Activated gamma-delta T cell treated with anti-CD3 and anti-CD28 coated beads, Interleukin-2, amount 50 U/mL, for 16 hours (primary cell): ENCODE measurements around the gene ADPRS.

Experiments used
- DNase-seq: peaks from one replicate; pipeline ENCODE4 v3.0.0-alpha.2; 2020; ENCODE audit warnings: low read depth

The ADPRS gene

DNA sequence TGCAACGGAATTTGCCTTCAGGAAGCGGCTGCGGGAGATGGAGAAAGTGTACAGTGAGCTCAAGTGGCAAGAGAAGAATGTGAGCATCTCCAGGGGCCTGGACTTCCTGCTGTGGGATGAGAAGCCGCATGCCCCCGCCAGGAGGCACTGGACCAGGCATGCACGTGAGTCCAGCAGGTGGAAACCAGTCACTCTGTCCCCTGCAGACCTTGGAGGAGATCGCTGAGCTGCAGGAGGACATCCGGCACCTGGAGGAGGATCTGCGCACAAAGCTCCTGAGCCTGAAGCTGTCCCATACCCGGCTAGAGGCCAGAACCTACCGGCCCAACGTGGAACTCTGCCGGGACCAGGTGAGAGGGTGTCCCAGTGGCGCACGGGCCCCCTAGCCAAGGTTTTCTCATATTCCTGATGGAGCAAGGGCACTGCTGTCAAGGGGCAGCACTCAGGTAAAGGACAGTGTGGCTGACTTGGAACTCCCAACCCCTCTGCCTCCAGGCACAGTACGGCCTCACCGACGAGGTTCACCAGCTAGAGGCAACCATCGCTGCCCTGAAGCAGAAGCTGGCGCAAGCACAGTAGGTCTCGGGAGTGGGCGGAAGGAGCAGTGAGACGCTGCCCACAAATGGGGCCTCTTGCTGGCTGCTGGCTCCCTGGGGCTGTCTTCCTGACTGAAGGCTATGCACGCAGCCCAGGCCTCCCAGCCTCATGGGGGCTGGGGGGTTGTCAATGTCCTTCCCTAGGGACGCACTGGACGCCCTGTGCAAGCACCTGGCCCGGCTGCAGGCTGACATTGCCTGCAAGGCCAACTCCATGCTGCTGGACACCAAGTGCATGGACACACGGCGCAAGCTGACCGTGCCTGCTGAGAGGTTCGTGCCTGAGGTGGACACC, 1.2 kb upstream of the ADPRS start:
- no peak for DNase-seq

DNA sequence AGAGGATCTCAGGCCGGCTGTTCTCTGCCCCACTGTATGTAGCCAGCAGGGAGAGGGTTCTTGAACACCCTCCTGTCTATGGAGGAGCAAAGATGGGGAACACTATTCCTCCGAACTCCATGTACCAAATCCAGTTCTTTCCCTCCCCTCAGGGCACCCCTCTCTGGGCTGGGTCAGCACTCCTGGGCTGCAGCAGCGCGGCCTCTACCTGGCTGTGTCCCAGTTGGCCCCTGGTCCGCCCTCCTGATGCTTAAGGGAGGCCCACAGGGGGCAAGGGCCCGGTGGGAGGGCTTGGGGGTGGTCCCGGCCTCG, 471 bp upstream of the ADPRS start:
- DNase-seq = no peak

DNA sequence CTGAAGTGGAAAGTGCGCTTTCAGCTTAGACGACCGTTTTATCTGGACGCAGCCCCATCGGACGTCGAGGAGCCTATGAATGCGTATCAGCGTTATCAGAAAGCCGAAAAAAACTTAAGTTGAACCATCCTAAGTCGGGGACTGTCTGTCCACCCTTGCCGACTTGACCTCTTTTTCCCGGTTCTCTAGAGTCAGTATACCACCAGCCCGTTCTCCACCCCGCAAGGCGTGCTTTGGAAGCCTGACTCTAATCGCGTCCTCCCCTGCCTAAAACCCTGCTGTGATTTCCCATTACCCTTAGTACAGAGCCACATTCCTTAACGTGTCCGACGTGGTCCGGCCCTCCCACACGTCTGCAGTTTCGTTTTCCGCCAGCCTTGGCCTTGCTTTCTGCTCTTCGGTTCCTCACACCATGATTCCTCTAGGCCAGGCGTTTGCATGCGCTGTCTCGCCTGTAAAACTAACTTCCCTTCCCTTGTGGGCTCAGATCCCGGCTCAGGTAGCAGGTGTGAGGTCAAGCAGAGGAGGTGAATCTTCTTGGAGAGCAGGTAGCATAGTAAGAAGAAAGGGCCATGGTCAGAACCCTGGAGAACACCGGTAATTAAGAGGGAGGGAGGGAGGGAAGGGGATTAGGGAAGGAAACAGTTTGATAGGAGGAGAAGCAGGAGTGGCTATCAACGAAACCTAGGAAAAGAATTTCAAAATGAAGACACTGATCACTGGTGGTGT, 865 bp downstream of the ADPRS start:
- DNase-seq = no peak

DNA sequence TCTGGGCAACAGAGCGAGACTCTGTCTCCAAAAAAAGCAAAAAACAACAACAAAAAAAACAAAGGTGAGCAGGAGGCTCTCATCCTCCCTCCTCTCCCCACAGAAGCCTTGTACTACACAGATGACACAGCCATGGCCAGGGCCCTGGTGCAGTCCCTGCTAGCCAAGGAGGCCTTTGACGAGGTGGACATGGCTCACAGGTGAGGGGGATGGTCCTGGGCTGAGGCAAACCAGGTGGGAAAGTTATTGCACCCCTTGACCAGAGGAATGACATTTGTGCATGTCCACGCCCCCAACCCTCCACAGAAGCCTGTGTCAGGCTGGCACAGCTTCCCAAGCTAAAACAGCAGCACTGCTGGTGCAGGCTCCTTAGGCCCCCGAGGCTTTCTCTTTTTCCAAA, 2.4 kb downstream of the ADPRS start:
- DNase-seq = no peak

DNA sequence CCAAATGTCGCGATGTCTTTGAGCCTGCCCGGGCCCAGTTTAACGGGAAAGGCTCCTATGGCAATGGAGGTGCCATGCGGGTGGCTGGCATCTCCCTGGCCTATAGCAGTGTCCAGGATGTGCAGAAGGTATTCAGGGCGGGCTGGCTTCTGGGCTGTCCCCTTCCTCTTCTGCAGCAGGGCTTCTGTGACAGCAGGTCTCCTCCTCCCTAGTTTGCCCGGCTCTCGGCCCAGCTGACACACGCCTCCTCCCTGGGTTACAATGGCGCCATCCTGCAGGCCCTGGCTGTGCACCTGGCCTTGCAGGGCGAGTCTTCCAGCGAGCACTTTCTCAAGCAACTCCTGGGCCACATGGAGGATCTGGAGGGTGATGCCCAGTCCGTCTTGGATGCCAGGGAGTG, 3.0 kb downstream of the ADPRS start:
- DNase-seq = no peak

DNA sequence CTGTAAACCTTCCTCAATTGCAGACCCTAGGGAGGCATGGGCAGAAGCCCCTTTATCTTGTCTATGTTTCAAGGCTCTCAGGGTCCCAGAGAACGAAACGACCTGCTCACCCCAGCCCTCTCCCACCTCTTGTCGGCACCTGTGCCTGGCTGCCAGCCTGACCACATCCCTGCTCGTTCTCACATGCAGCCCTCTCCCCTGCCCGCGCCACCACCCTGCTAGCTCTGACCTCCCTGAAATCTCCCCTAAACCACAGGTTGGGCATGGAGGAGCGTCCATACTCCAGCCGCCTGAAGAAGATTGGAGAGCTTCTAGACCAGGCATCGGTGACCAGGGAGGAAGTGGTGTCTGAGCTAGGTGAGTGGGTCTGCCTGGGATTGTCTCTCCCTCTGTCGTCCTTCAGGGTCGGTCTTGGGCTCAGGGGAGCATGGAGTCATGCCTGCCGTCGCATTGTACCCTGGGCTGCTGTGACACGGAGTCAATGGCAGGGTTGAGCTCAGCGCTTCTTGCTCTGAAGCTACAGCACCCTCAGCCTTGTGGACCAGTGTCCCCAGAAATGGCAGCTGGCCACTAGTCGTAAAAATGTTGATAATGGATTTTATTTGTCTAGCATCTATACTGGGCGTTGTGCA, 3.6 kb downstream of the ADPRS start:
- no peak for DNase-seq

DNA sequence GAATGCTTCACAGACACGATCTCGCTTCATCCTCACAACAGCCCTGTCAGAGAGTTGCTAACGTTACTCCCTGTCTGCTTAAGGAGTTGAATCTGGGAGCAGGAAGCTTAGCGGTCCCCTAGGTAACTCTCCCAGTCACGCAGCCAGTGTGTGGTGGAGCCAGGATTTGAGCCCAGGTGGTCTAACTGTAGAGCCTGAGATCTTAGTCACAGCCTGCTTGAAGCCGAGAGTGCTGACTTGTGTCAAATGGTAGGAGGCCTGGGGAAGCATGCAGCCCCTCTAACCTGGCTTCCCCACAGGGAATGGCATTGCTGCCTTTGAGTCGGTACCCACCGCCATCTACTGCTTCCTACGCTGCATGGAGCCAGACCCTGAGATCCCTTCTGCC, 4.1 kb downstream of the ADPRS start:
- DNase-seq = no peak

DNA sequence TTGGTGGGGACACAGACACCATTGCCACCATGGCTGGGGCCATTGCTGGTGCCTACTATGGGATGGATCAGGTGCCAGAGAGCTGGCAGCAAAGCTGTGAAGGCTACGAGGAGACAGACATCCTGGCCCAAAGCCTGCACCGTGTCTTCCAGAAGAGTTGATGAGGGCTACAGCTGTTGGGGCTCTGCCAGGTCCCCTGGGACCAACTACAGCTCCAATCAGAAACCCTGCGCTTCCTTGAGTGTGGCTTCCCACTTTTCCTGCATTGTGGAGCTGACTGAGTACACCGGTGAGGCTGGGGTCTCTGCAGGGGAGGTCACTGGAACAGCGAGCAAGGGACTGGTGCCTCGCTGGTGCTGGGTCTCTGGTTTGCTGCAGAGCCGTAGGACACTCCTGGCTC, 4.5 kb downstream of the ADPRS start:
- no peak for DNase-seq

DNA sequence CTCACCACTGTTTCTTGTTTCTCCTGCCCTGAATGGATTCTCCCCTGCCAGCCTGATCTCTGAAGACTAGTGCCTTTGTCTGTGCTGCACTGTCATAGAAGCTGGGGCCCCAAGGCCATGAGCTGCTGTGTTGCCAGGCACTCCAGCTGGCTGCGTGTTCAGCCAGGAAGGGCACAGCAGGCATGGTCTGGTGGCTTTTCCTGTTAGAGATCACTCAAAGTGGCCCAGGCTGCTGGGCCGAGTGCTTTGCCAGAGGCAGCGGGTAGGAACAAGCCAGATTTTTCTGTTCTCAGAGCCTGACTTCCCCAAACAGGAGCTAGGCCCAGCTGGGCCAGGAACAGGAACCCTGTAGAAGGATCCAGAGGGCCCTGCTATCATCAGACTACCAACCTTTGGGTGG, 5.2 kb downstream of the ADPRS start:
- no peak for DNase-seq

DNA sequence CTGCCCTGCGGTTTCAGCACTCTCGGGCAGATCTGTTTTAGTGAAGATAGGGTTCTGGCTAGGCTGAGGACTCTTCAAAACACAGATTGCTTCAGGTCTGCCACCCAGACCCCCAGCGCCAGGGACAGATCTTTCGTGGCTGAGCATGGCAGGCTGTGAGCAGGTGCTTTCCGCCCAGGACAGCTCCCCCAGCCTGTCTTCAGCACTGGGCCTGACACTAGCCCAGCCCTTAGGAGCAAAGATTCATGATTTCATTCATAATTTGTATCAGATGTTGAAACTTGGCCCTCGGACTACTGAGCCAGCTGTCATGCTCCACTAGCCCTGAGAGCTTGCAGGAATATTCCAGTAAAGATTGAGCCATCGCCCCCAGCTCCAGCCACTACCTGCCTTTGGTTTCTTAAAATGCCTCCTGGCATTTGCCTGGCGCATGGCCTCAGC, 5.9 kb downstream of the ADPRS start:
- no peak for DNase-seq

DNA sequence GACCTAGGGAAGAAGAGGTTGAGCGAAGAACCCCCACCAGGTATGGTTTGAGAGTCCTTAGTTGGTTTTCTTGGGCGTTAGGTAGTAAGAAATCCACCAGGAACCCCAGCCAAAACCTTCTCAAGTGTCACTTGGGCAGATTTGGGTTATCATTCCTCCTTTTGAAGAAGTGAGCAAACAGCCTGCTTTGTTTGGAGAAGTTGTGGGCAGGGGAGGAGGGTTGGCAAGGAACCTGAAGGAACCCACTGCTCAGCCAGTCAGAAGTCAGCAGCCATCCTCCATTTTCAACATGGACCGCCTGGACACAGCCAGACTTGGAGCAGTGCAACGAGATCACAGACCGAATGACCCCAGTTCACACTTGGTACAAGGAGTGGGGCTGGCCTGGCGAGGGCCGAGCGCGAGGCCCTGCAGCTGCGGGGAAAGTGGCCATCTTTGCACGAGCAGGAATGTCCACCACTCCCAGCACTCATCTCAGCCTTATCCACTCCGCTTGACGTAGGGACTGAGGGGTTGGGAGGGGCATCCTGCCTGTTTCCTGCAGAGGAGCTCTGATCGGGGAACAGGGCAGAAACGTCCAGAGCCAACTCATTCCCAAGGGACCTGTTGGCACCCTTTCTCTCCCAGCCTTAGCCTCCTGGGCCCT, 7.2 kb downstream of the ADPRS start:
- no peak for DNase-seq

DNA sequence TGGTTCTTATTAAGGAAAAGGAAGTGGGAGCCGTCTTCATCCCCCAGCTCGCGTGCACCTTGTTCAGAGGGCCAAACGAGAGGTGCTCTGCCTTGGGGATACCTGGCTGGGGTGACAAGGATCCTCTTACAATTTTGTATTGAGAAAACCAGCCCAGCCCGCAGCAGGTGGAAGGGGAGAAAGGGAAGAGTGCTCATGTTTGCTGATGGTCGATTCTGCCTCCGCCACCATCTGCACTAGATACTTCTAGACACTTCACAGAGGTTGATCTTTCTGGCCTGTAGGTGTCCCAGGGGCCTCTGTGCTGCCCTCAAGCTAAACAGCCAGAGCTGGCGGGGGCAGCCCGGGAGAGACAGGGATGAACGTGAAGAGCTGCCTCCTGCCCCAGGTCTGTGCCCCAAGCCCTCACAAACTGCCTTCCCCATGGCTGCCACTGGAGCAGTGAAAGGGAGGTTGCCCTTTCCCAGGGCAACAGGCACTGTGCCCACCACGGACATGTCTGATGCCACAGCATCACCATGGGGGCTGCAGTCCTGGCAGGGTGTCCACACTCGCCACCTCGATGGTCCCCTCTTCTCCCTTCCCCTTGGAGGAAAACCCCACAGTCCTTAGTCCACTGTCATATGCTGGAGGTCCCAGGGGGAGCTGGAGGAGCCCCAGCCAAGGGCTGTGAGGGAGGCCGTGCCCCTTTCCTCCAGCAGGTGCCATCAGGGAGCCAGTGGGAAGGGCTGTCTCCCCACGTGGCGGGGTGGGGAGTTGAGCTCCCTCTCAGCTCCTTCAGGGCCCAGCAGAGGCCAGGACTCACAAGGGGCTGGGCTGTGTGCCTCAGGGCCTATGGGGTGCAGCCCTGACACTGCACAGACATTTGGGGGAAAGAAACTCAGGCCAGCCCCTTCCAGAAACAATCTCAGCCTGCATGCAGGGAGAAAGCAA, 8.1 kb downstream of the ADPRS start:
- DNase-seq = no peak

DNA sequence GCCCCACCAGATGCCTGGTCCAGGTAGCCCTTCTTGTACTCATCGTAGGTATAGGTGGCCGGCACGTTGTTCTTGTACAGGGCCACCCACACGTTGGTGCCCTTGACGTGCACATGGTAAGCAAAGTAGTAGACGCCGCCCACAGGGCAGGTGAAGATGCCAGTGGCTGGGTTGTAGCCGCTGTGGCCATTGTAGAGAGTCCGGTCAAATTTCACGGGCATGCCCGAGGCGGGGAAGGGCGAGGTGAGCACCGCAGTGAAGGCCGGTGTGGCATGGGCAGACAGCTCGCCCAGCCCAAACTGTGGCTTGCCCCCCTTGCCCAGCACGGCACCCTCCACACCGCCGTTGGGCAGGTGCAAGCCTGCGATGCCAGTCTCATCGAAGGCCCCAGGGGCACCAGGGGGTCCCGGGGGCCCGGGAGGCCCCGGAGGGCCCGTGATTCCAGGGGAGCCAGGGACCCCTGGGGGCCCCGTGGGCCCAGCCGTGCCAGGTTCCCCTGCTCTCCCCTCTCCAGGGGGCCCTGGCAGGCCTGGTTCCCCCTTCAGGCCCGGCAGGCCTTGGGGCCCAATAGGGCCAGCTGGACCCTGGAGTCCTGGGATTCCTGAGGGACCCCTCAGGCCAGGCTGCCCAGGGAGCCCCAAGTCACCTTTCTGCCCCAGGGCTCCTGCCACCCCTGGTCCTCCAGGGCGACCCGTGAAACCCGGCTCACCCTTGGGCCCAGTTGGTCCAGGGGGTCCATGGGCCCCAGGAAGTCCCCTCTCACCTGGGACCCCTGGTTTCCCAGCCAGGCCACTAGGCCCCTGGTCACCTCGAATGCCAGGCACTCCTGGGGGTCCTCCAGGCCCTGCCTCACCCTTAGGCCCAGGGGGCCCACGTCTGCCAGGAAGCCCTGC, 9.2 kb downstream of the ADPRS start:
- no peak for DNase-seq

DNA sequence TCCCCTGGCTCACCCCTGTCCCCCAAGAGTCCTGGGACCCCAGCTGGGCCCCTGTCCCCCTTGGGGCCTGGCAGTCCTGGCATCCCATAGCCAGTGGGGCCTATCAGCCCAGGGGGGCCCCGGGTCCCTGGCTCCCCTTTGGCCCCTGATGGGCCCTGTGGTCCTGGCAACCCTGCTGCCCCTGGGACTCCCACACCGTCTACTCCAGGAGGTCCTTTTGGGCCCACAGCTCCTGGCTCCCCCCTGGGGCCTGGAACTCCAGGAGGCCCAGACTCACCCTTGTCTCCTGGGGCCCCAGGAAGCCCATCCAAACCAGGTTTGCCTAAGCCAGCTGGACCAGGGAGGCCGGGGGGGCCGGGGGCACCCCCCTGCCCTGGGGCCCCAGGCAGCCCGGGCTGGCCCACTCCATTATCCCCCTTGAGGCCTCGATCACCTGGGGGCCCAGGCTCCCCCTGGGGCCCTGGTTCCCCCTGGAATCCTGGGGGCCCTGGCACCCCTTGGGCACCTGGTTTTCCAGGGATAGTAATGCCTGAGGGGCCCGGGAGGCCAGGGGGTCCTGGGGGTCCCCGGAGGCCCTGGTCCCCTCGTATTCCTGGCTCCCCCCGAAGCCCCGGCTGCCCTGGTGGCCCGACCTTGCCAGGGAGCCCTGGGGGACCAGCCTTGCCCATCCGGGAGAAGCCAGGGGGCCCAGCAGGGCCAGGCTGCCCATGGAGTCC, 10.1 kb downstream of the ADPRS start:
- no peak for DNase-seq

DNA sequence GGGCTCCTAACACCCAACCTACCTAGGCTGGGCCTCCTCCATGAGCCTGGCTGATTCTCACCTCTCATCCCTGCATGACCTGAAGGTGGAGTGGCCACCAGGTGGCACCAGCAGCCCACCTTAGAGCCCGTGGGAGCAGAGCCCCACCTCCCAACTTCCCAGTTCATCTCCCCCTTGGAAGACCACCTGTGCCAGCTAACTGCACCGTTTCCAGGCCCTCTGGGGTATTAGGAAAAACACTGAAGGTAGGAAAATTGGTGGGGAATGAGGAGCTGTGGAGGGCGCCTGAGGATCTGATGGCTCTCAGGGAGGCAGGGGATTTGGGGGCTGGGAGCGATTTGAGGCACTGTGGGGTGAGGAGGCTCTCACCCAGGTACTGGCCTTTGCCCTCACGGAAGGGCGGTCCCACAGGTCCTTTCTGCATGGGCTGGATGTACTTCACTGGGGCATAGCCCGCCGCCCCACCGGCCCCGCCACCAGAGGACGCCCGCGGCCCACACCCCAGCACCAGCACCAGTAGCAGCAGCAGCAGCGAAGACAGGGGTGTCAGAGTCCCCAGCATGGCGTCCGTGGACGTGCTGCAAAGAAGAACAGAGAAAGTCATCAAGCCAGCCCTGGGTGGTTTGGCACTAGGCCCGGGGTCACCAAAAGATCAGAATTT, 11.1 kb downstream of the ADPRS start:
- peak; percentile 68 for DNase-seq

DNA sequence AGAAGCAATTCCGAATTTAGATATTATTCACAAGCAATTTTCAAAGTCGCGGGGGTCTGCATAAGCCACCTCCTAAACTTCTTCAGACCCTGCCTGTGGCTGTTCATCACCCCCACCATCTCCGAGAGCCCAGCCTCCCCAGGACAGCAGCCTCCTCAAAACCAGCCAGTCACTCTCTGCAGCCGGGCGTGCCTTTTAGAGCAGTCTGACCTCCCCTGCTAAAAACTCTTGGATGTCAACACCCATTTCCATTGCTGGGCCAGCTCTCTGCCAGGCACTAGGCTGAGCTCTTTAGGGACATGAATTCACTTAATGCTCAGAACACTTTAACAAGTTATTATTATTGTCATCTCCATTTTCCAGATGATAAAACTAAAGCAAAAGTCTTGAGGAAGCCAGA, 11.7 kb downstream of the ADPRS start:
- no peak for DNase-seq

DNA sequence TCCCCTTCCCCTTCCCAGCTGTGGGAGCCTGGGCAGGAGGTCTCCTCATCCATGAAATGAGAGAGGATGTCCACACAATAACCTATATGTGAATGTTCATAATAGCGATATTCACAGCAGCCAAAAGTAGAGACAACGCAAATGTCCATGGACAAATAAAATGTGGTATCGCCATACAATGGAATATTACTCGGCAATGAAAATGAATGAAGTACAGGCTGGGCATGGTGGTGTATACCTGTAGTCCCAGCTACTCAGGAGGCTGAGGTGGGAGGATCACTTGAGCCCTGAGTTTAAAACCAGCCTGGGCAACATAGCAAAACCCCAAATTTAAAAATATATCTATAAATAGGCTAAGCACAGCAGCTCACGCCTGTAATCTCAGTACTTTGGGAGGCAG, 12.9 kb downstream of the ADPRS start:
- DNase-seq = no peak

DNA sequence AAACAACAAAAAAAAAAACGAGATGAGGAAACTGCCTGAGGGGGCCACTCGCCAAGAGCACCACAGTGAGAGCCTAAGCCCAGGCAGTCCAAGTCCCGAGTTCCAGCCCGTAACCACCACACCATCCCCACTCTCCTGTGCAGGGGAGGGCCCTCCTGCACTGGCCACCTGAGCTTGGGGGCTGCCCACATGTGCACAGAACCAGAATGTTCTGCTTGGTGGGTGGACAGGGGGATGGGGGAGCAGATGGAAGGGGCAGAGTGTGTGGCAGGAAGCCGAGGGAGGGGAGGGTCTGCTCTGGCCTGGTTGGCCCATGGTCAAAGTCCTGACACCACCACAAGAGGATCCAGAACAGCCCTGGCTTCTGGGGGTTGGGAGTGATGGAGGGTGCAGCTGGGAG, 17.6 kb downstream of the ADPRS start:
- no peak for DNase-seq

DNA sequence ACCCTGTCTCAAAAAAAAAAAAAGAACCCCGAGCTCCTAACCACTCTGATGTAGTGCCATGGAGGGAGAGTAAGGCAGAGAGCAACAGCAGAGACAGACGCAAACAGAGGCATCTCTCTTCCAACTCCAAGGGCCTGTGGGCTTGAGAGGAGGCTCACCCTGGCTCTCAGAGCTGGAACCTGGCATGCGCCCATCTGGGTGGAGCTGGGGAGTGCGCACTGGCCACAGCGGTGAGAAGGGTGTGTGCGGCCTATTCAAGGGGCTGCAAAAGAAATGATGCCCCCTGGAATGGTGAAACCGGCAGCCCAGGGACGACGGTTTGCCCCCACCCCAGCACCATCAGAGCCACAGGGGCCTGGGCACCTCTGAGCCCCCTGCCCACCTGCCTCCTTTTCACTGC, 18.7 kb downstream of the ADPRS start:
- no peak for DNase-seq
